Transverse colon (tissue), 4 donors: ENCODE results near the gene VANGL1. TPM values are rescaled to one million over a fixed set of nuclear protein-coding genes. Genes with fewer than 3 reads are reported as not detected.

Experiments used
- DNase-seq: peaks from one replicate; pipeline ENCODE4 v3.0.0-alpha.2; 2019
- H3K27ac ChIP-seq, 4 donors: fragments of 200-600 bp; sonication (generic); 2 replicates each; pipeline ENCODE4 v1.5.1; 2016 to 2018; ENCODE audit warnings: inconsistent platforms in 4 of 4
- H3K27me3 ChIP-seq: fragments of 200-600 bp; sonication (generic); 2 replicates; pipeline ENCODE4 v1.5.1; 2017; ENCODE audit warnings: inconsistent platforms
- H3K36me3 ChIP-seq, 4 donors: fragments of 200-600 bp; sonication (generic); 2 replicates each; pipeline ENCODE4 v1.5.1; 2017 to 2019; ENCODE audit warnings: inconsistent platforms in 4 of 4
- H3K4me1 ChIP-seq, 4 donors: fragments of 200-600 bp; sonication (generic); 2 replicates each; pipeline ENCODE4 v1.5.1; 2017 to 2020; ENCODE audit warnings: inconsistent platforms in 4 of 4
- H3K4me3 ChIP-seq, 4 donors: fragments of 200-600 bp; sonication (generic); 1 replicate in 1 of 4; 2 replicates in 3 of 4; pipeline versions ENCODE4 v1.5.1 to v1.6.1; 2017 to 2019; ENCODE audit warnings: inconsistent platforms in 4 of 4
- H3K9me3 ChIP-seq, 2 donors: fragments of 200-600 bp; sonication (generic); 2 replicates each; pipeline ENCODE4 v1.5.1; 2017 to 2019; ENCODE audit warnings: inconsistent platforms in 2 of 2
- EP300 ChIP-seq: sonication (generic); formaldehyde crosslinking; IDR thresholded peaks from one replicate; pipeline ENCODE4 v1.6.1; 2017; ENCODE audit warnings: antibody characterized with exemption, low read depth
- POLR2A ChIP-seq: fragments of 450-650 bp; IDR thresholded peaks from one replicate; pipeline ENCODE4 v1.6.1; 2016; ENCODE audit warnings: antibody characterized with exemption, mild to moderate bottlenecking, moderate library complexity
- POLR2AphosphoS5 ChIP-seq, 3 donors: sonication (generic); formaldehyde crosslinking; IDR thresholded peaks; one replicate each; pipeline ENCODE4 v1.6.1; 2016; ENCODE audit warnings: antibody characterized with exemption in 3 of 3
- WGBS, 2 donors: methylation state at CpG; one replicate each; pipeline ENCODE4 v1.1.5; 2018; ENCODE audit warnings: low coverage in 1 of 2; 5-methylcytosine and 5-hydroxymethylcytosine counted together
- in situ Hi-C, 4 donors: fragments of 200-750 bp; cut with MboI; loops; one replicate each; pipeline versions ENCODE4 v1.15.0 to v1.15.1; 2017; ENCODE audit warnings: low sequenced_read_pairs in 3 of 4, low pct_ligation_motif_present in 1 of 4, low pct_unique_long_range_greater_than_20kb in 1 of 4
- intact Hi-C: fragments of 100-400 bp; cut with DNase I; formaldehyde crosslinking; loops from one replicate; pipeline ENCODE4 v1.15.1; 2023; ENCODE audit warnings: low total_unique reads
- total RNA-seq, 4 donors: library from RNA; depleted of rRNA; stranded (reverse); fragments of >200 nt; gene quantifications; one replicate each; pipeline ENCODE4 v1.1.0, GENCODE V29; 2016
- TF ChIP-seq, protein P1 (sequence below), 5 experiments: fragments of 200-600 bp in 3 of 5; fragments of 450-650 bp in 2 of 5; sonication (generic) in 3 of 5; IDR thresholded peaks; 1 replicate in 2 of 5; 2 replicates in 3 of 5; pipeline ENCODE4 v1.5.1; 2016 to 2017; ENCODE audit warnings: antibody characterized with exemption in 5 of 5, inconsistent platforms in 3 of 5, mild to moderate bottlenecking in 2 of 5, moderate library complexity in 1 of 5

VANGL1 gene
- total RNA-seq, 4 donors from 2014 or later, result 5.6 to 26.9 (median 16.9) TPM

GRCh38 chr1:115609021-115609420 is 32.7 kb upstream of the VANGL1 start:
- no peak overlapping the region for H3K27ac ChIP-seq
- 71 to 75% methylated on average over 1 of the region's 1 CpG for WGBS, 2 donors
- no peaks in the 10 kb centered on the region for H3K36me3 ChIP-seq
- in situ Hi-C loops (loop anchor here in 2 of 4 donors (5.0 to 25.0 kb wide), 2 partner anchors 98 to 378 kb away; partner anchors contain the start of gene SLC22A15 (in 1 of the 2)), intact Hi-C loops (loop anchor here (5.0 kb wide), 1 partner anchor 98 kb away; no protein-coding TSS in a partner anchor)
- no peaks in the 10 kb centered on the region for H3K27me3 ChIP-seq
- TF ChIP-seq POLR2A (no peak), POLR2AphosphoS5 (IDR thresholded peaks at IDR 0.05) (no peak)
- TF ChIP-seq, protein P1, sequence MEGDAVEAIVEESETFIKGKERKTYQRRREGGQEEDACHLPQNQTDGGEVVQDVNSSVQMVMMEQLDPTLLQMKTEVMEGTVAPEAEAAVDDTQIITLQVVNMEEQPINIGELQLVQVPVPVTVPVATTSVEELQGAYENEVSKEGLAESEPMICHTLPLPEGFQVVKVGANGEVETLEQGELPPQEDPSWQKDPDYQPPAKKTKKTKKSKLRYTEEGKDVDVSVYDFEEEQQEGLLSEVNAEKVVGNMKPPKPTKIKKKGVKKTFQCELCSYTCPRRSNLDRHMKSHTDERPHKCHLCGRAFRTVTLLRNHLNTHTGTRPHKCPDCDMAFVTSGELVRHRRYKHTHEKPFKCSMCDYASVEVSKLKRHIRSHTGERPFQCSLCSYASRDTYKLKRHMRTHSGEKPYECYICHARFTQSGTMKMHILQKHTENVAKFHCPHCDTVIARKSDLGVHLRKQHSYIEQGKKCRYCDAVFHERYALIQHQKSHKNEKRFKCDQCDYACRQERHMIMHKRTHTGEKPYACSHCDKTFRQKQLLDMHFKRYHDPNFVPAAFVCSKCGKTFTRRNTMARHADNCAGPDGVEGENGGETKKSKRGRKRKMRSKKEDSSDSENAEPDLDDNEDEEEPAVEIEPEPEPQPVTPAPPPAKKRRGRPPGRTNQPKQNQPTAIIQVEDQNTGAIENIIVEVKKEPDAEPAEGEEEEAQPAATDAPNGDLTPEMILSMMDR (IDR thresholded peaks at IDR 0.05), result no peak
- H3K4me3 ChIP-seq, result no peak overlapping the region
- H3K9me3 ChIP-seq, result no peaks in the 10 kb centered on the region
- DNase-seq, result no peak
- H3K4me1 ChIP-seq, result no peaks in the 10 kb centered on the region

DNA sequence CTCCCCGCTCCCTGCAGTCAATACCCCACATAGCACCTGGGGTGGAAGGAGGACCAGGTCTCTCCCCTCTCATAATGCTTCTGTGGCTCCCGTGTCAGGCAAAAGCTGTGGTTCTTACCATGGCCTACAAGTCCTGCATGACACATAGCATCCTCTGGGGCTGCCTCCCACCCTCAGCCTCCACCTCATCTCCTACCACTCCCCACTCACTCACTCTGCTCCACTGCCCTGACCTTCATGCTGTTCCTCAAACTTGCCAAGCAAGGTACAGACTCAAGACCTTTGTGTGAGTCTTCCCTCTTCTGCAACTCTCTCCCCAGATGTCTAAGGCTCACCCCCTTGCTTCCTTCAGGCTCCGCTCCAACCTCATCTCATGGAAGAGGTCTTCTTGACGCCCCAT is 28.0 kb upstream of the VANGL1 start:
- in situ Hi-C loops, result loop anchor here in 3 of 4 donors (5.0 to 25.0 kb wide), 5 partner anchors 91 to 374 kb away; partner anchors contain the start of gene SLC22A15 (in 1 of the 3)
- Histone ChIP-seq H3K36me3 (no peaks in the 10 kb centered on the region), H3K9me3 (no peaks in the 10 kb centered on the region), H3K27ac (no peak overlapping the region), H3K4me1 (no peaks in the 10 kb centered on the region), H3K27me3 (no peaks in the 10 kb centered on the region), H3K4me3 (no peak overlapping the region)
- WGBS, 2 donors, result 66 to 95% methylated on average over 3 to 4 of the region's 4 CpGs
- intact Hi-C loops, result loop anchor here (10.0 kb wide), 1 partner anchor 161 kb away; no protein-coding TSS in a partner anchor
- TF ChIP-seq POLR2A, result no peak
- no peak for TF ChIP-seq EP300
- TF ChIP-seq, protein P1 (IDR thresholded peaks at IDR 0.05), result no peak
- no peak for TF ChIP-seq POLR2AphosphoS5 (IDR thresholded peaks at IDR 0.05)
- DNase-seq, result no peak

DNA sequence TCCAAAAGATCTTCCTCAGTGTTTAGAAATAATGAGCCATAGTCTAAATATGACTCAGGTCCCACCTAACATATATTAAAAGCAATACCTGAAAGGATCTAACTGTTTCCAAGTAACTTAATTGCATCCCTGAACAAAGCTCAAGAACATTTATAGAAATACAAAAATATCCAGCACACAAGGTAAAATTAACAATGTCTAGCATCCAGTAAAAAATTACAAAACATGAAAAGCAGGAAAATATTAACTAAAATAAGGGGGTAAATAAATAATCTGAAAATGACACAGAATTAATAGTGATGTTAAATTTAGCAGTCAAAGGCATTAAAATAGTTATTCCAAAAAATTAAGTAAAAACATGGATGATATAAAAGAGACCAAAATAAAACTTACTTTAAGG is 21.3 kb upstream of the VANGL1 start:
- TF ChIP-seq, protein P1 (IDR thresholded peaks at IDR 0.05), result no peak
- no peak for TF ChIP-seq EP300
- H3K4me1 ChIP-seq, result no peaks in the 10 kb centered on the region
- no peaks in the 10 kb centered on the region for H3K36me3 ChIP-seq
- peaks cover 3 to 5% of the 10 kb centered on the region in 2 donors for H3K9me3 ChIP-seq
- no peak overlapping the region for H3K27ac ChIP-seq
- H3K27me3 ChIP-seq, result no peaks in the 10 kb centered on the region
- DNase-seq, result no peak
- H3K4me3 ChIP-seq, result no peak overlapping the region
- intact Hi-C loops, result no loop called here
- in situ Hi-C loops, result loop anchor here in 1 of 4 donors (25.0 kb wide), 1 partner anchor 367 kb away; the partner anchor contains the start of gene SLC22A15

DNA sequence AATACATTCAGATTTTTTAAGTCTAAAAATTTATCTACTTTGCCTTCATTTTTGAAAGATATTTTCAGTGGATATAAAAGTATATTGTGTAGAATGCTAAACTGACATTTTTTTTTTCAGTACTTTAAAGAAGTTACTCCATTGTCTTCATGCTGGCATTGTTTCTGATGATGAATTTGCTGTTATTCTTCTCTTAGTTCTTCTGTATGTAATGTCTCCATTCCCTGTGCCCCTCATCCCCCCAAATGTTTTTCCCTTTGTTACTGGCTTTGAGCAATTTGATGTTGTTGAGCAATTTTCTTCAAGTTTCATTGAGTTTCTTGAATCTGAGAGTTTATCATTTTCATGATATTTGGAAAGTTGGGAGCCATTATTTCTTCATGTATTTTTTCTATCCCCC is 20.8 kb upstream of the VANGL1 start:
- H3K9me3 ChIP-seq, result peaks cover 3 to 5% of the 10 kb centered on the region in 2 donors
- H3K36me3 ChIP-seq, result no peaks in the 10 kb centered on the region
- no peaks in the 10 kb centered on the region for H3K27me3 ChIP-seq
- H3K4me1 ChIP-seq, result no peaks in the 10 kb centered on the region
- intact Hi-C loops (no loop called here), in situ Hi-C loops (loop anchor here in 1 of 4 donors (25.0 kb wide), 1 partner anchor 366 kb away; the partner anchor contains the start of gene SLC22A15)
- no peak for DNase-seq
- no peak overlapping the region for H3K27ac ChIP-seq
- TF ChIP-seq, protein P1 (IDR thresholded peaks at IDR 0.05), result no peak
- TF ChIP-seq POLR2A (no peak), POLR2AphosphoS5 (IDR thresholded peaks at IDR 0.05) (no peak), EP300 (no peak)
- H3K4me3 ChIP-seq, result no peak overlapping the region
